ENCODE results near the gene TNIK. TPM values are rescaled to one million over a fixed set of nuclear protein-coding genes. Genes with fewer than 3 reads are reported as not detected.
A peak's percentile ranks its signal among the peaks of the same experiment; 100 is the strongest.

TNIK gene
- total RNA-seq, 1 donor from 2014 or later = 5.7 TPM

GRCh38 chr3:171222995-171223394 is 237.2 kb downstream of the TNIK start:
- no peak for DNase-seq

- no peak for DNase-seq
Observed at GRCh38 chr3:171221597-171221996, 238.6 kb downstream of the TNIK start.

- DNase-seq = no peak
Observed at GRCh38 chr3:171221104-171221503, 239.1 kb downstream of the TNIK start.

GRCh38 chr3:171219258-171219657 is 240.9 kb downstream of the TNIK start:
- DNase-seq = no peak

- DNase-seq = no peak
Observed at GRCh38 chr3:171218069-171218468, 242.1 kb downstream of the TNIK start.

- DNase-seq = no peak
Observed at GRCh38 chr3:171213907-171214306, 246.3 kb downstream of the TNIK start.

GRCh38 chr3:171213178-171213577 is 247.0 kb downstream of the TNIK start:
- DNase-seq = no peak

GRCh38 chr3:171212648-171213047 is 247.6 kb downstream of the TNIK start:
- no peak for DNase-seq

GRCh38 chr3:171206283-171206682 is 253.9 kb downstream of the TNIK start:
- no peak for DNase-seq

- no peak for DNase-seq
Observed at GRCh38 chr3:171204942-171205341, 255.3 kb downstream of the TNIK start.

GRCh38 chr3:171201825-171202224 is 258.4 kb downstream of the TNIK start:
- no peak for DNase-seq

GRCh38 chr3:171200750-171201088 is 259.5 kb downstream of the TNIK start:
- no peak for DNase-seq

- DNase-seq = no peak
Observed at GRCh38 chr3:171200052-171200749, 260.0 kb downstream of the TNIK start.

- DNase-seq = no peak
Observed at GRCh38 chr3:171199473-171199829, 260.8 kb downstream of the TNIK start.

GRCh38 chr3:171198781-171199472 is 261.3 kb downstream of the TNIK start:
- no peak for DNase-seq

- no peak for DNase-seq
Observed at GRCh38 chr3:171195686-171196085, 264.5 kb downstream of the TNIK start.

- no peak for DNase-seq
Observed at GRCh38 chr3:171194965-171195364, 265.2 kb downstream of the TNIK start.

- DNase-seq = no peak
Observed at GRCh38 chr3:171193693-171194092, 266.5 kb downstream of the TNIK start.

GRCh38 chr3:171192176-171192854 is 267.9 kb downstream of the TNIK start:
- DNase-seq = no peak

- no peak for DNase-seq
Observed at GRCh38 chr3:171190668-171191067, 269.5 kb downstream of the TNIK start.

- no peak for DNase-seq
Observed at GRCh38 chr3:171189394-171190080, 270.7 kb downstream of the TNIK start.

GRCh38 chr3:171187706-171188290 is 272.4 kb downstream of the TNIK start:
- peak; percentile 20 for DNase-seq
